Pancreas (tissue), 10 donors: ENCODE results near the gene AMOTL1. TPM values are rescaled to one million over a fixed set of nuclear protein-coding genes. Genes with fewer than 3 reads are reported as not detected.

Source experiments
- ATAC-seq, 4 donors: fragments of 200-7000 bp; cut with Tn5 transposase; one replicate each; pipeline versions ENCODE4 v1.8.0 to v1.9.1; 2020; ENCODE audit warnings: mild to moderate bottlenecking in 4 of 4, moderate library complexity in 4 of 4
- DNase-seq, 6 donors: peaks; one replicate each; pipeline ENCODE4 v3.0.0-alpha.2; 2020
- FAIRE-seq: peaks from 2 replicates; lab custom pipeline; 2012; peaks lifted over from hg19 to GRCh38; lab: Jason Lieb, UNC
- H3K27ac ChIP-seq, 4 donors: fragments of 200-600 bp; sonication (generic); 1 replicate in 3 of 4; 2 replicates in 1 of 4; pipeline versions ENCODE4 v1.5.0 to v1.8.0; 2020
- H3K27me3 ChIP-seq, 4 donors: fragments of 200-600 bp; one replicate each; pipeline ENCODE4 v1.8.0; 2021
- H3K36me3 ChIP-seq, 3 donors: fragments of 200-600 bp; sonication (generic) in 1 of 3; one replicate each; pipeline versions ENCODE4 v1.5.0 to v1.8.0; 2020 to 2021
- H3K4me1 ChIP-seq, 3 donors: fragments of 200-600 bp; one replicate each; pipeline ENCODE4 v1.8.0; 2021
- H3K4me3 ChIP-seq, 4 donors: fragments of 200-600 bp; sonication (generic) in 2 of 4; one replicate each; pipeline versions ENCODE4 v1.5.0 to v1.8.0; 2020 to 2021
- H3K9me3 ChIP-seq, 4 donors: fragments of 200-600 bp; one replicate each; pipeline ENCODE4 v1.8.0; 2021
- WGBS, 2 donors: extraction: QIAGEN DNeasy Blood & Tissue Kit; methylation state at CpG; one replicate each; pipeline ENCODE4 v1.1.7; 2013; 5-methylcytosine and 5-hydroxymethylcytosine counted together
- intact Hi-C, 3 donors: fragments of 100-400 bp; cut with DNase I; formaldehyde crosslinking; loops; one replicate each; pipeline versions ENCODE4 v1.11.1 to v1.14.2; 2022
- polyA plus RNA-seq, 2 donors: library from polyadenylated mRNA; stranded (reverse); fragments of 200-250 nt; gene quantifications; one replicate each; pipeline ENCODE4 v1.2.3, GENCODE V29; 2013
- total RNA-seq, 6 donors: library from RNA; stranded (reverse); fragmentation: NEBNext Ultra II Directional in 4 of 6; extraction: Animal tissue kit (Norgen Biotek cat#: 25700) in 4 of 6; gene quantifications; one replicate each; pipeline versions ENCODE4 v1.2.1 to v1.2.4, GENCODE V29; 2021 to 2023
- TF ChIP-seq, protein P1 (sequence below), 4 donors: fragments of 200-600 bp; sonication (generic) in 3 of 4; IDR thresholded peaks; one replicate each; pipeline versions ENCODE4 v1.5.0 to v1.8.0; 2021; ENCODE audit warnings: antibody characterized with exemption in 4 of 4
- donor health status: healthy with polysubstance abuse.
- donor health status: DM: no; HTN: no; CAD: no; lungs with moderate emphysema.
- donor health status: DM: no; HTN: no; CAD: no.
- donor health status: control.
- donor health status: control.
- donor health status: Bipolar disorder and iron deficiency.
- donor health status: DM: yes; HTN: yes; CAD: no.
- donor health status: DM: no; HTN: no; CAD: no.
- donor health status: DM: no; HTN: no; CAD: no.
- donor health status: DM: yes; HTN: yes; CAD: no.

The AMOTL1 gene
- total and polyA plus RNA-seq, 8 donors = 3.5 to 30.2 (median 18.4) TPM

DNA sequence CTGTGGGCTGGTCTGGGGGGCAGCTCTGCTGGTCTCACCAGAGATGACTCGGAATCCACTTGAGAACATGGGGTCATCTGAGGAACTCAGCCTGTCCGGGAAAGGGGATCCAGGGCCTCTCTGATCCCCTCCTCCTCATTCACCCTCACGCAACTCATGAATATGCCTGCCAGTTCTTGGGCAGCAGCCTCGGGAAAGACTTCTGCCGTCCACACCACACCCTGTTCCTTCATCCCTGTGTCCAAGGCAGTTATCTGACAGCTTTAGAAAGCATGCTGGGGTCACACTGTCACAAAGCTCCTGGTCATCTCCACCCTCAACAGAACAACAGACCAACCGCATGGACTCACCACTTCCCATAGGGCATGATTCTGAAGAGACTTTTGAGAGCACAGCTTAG lies 88.3 kb downstream of the AMOTL1 start:
- Histone ChIP-seq H3K9me3 (no peaks in the 10 kb centered on the region), H3K27ac (no peak overlapping the region), H3K36me3 (peaks cover 4 to 40% (median 18%) of the 10 kb centered on the region in 3 donors), H3K4me1 (no peaks in the 10 kb centered on the region), H3K4me3 (no peak overlapping the region), H3K27me3 (no peaks in the 10 kb centered on the region)
- WGBS, 2 donors = 90 to 96% methylated on average over 6 of the region's 6 CpGs
- DNase-seq (no peak), ATAC-seq (no peak), FAIRE-seq (no peak)
- TF ChIP-seq, protein P1, sequence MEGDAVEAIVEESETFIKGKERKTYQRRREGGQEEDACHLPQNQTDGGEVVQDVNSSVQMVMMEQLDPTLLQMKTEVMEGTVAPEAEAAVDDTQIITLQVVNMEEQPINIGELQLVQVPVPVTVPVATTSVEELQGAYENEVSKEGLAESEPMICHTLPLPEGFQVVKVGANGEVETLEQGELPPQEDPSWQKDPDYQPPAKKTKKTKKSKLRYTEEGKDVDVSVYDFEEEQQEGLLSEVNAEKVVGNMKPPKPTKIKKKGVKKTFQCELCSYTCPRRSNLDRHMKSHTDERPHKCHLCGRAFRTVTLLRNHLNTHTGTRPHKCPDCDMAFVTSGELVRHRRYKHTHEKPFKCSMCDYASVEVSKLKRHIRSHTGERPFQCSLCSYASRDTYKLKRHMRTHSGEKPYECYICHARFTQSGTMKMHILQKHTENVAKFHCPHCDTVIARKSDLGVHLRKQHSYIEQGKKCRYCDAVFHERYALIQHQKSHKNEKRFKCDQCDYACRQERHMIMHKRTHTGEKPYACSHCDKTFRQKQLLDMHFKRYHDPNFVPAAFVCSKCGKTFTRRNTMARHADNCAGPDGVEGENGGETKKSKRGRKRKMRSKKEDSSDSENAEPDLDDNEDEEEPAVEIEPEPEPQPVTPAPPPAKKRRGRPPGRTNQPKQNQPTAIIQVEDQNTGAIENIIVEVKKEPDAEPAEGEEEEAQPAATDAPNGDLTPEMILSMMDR (IDR thresholded peaks at IDR 0.05) = no peak
- intact Hi-C loops = no loop called here

DNA sequence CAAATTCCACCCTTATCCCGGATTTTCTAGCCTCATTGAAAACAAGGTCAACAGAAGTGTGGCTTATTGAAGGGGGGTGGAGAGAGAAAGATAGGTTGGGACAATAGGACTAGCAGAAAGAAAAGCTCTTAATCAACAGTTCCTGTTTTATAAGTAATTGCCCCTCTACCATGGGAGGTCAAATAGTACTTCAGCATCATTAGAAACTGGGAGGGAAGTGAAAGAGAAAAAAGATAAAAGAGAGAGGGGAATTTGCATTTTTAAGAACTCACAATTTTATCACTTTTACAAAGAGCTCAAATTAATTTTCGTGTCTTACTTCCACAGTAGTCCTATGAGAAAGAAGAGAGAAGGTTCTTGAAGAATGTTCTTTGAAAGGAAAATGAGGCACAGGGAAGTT lies 89.2 kb downstream of the AMOTL1 start:
- no peak for FAIRE-seq
- Histone ChIP-seq H3K27me3 (no peaks in the 10 kb centered on the region), H3K9me3 (no peaks in the 10 kb centered on the region), H3K36me3 (peaks cover 4 to 40% (median 18%) of the 10 kb centered on the region in 3 donors), H3K4me1 (no peaks in the 10 kb centered on the region), H3K27ac (no peak overlapping the region), H3K4me3 (no peak overlapping the region)
- DNase-seq = no peak
- intact Hi-C loops = no loop called here
- WGBS, 2 donors = 88 to 91% methylated on average over 2 of the region's 2 CpGs
- ATAC-seq = no peak
- TF ChIP-seq, protein P1 (IDR thresholded peaks at IDR 0.05) = no peak

DNA sequence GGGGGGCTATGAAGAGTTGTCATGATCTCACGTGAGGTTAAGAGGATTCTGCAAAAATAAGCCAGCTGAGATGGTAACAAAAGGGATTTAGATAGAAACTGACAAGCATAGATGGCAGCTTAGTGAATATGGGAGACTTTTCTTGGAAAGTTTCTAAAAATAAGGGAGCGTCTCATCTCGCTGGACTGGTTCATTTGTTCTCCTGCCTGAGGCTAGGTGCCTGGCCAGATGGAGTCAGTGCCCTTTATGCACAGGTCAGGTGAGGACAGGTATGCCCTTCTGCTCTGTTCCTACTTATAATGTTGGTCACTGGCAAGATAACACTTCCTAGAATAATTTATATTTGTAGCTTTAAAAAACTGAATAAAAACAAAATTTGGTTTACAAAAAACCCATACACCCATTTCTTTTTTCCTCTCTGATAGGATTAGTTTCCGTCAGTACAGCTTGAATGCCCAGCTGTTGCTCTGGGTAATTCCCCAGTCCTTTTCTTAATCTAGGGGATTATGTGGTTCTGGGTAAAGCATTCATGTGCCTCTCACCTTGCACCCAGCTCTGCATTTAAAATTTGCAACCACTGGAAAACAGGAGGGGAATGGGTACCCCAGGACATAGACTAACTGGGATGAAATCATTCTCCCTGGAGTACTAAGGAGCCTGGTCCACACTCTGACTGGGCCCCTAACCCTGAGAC lies 90.0 kb downstream of the AMOTL1 start:
- FAIRE-seq (no peak), DNase-seq (no peak), ATAC-seq (no peak)
- H3K4me1 ChIP-seq = no peaks in the 10 kb centered on the region
- intact Hi-C loops = no loop called here
- no peak overlapping the region for H3K4me3 ChIP-seq
- H3K9me3 ChIP-seq = no peaks in the 10 kb centered on the region
- H3K27ac ChIP-seq = no peak overlapping the region
- no peaks in the 10 kb centered on the region for H3K27me3 ChIP-seq
- 87 to 93% methylated on average over 4 of the region's 4 CpGs for WGBS, 2 donors
- H3K36me3 ChIP-seq = peaks cover 4 to 40% (median 18%) of the 10 kb centered on the region in 3 donors
- TF ChIP-seq, protein P1 (IDR thresholded peaks at IDR 0.05) = no peak

DNA sequence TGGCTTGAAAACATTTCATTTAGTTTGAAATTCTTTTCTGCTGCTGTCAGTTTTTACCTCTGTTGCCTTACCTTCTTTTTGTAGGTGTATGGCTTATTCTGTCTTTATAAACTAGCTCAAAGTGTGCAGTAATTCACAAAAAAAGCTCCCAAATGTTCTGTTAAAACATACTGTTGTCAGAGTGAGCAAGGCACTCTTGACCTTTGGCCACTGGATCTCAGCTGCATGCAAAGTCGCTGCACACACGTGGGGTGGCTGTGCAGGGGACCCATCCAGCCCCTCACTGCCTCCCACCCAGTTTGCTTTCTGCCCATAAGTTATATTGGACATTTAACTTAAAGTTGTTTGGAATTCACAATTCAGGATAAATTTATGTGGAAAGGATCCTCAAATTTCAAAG lies 92.2 kb downstream of the AMOTL1 start:
- DNase-seq (no peak), ATAC-seq (no peak), FAIRE-seq (no peak)
- Histone ChIP-seq H3K4me1 (no peaks in the 10 kb centered on the region), H3K4me3 (no peak overlapping the region), H3K27me3 (no peaks in the 10 kb centered on the region), H3K9me3 (no peaks in the 10 kb centered on the region), H3K27ac (no peak overlapping the region), H3K36me3 (peaks cover 0 to 26% (median 12%) of the 10 kb centered on the region in 3 donors)
- intact Hi-C loops = no loop called here
- 79% methylated on average over 2 of the region's 2 CpGs for WGBS, 2 donors
- TF ChIP-seq, protein P1 (IDR thresholded peaks at IDR 0.05) = no peak

DNA sequence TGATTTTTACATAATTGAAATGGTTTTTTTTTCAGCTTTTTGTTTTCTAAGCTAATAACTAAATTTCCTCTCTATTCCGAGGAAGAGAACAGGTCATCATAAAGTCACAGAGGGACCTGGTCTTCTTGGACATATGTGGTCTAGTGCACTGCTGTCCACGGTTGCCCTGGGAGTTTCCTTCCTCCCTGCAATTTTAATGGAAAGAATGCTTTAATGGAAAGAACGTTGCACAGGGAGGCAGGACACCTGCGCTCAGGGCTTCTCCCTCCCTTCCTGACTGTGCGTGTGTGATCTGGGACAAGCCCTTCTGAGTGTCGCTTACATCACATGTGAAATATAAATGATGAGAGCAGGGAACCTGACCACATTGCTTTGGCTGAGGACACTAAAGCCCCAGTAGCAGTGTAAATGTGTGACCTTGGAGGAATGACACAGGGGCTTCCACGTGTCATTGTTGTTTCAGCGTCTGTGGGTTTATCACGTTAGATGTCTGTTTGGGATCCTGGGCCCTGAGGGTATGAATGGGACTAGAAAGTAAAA lies 93.2 kb downstream of the AMOTL1 start:
- ATAC-seq (no peak), FAIRE-seq (no peak), DNase-seq (no peak)
- TF ChIP-seq, protein P1 (IDR thresholded peaks at IDR 0.05) = no peak
- Histone ChIP-seq H3K27me3 (no peaks in the 10 kb centered on the region), H3K36me3 (peaks cover 0 to 36% (median 12%) of the 10 kb centered on the region in 3 donors), H3K4me1 (no peaks in the 10 kb centered on the region), H3K9me3 (no peaks in the 10 kb centered on the region), H3K27ac (no peak overlapping the region), H3K4me3 (no peak overlapping the region)
- intact Hi-C loops = no loop called here
- WGBS, 2 donors = 83 to 84% methylated on average over 9 of the region's 9 CpGs
